HUES6 (cell line): ENCODE results near the gene LARP6.

Experiments used
- H3K27ac ChIP-seq: 2 replicates; pipeline ENCODE4 v1.7.0; 2013; ENCODE audit warnings: low read depth, mild to moderate bottlenecking, low read length, inconsistent platforms
- H3K27me3 ChIP-seq: 2 replicates; pipeline ENCODE4 v1.6.1; 2013; ENCODE audit warnings: low read length; ENCODE audit not compliant: control insufficient read depth, insufficient read depth
- H3K36me3 ChIP-seq: 2 replicates; pipeline ENCODE4 v1.6.1; 2013; ENCODE audit warnings: low read length; ENCODE audit not compliant: control insufficient read depth, insufficient read depth
- H3K4me1 ChIP-seq: 2 replicates; pipeline ENCODE4 v1.6.1; 2013; ENCODE audit warnings: low read length; ENCODE audit not compliant: control insufficient read depth, insufficient read depth
- H3K4me3 ChIP-seq: 2 replicates; pipeline ENCODE4 v1.5.1; 2013; ENCODE audit warnings: low read depth, low read length
- H3K9ac ChIP-seq: one replicate; pipeline ENCODE4 v1.6.1; 2013; ENCODE audit warnings: mild to moderate bottlenecking, low read length
- H3K9me3 ChIP-seq: 2 replicates; pipeline ENCODE4 v1.6.1; 2013; ENCODE audit warnings: low read depth, low read length; ENCODE audit not compliant: control insufficient read depth, insufficient read depth

Gene LARP6

GRCh38 chr15:70835841-70836240 lies 18.1 kb downstream of the LARP6 start:
- peaks cover 12% of the 10 kb centered on the region for H3K4me1 ChIP-seq
- peaks cover 6% of the 10 kb centered on the region for H3K9me3 ChIP-seq
- no peak overlapping the region for H3K4me3 ChIP-seq
- peaks cover 34% of the 10 kb centered on the region for H3K36me3 ChIP-seq
- no peaks in the 10 kb centered on the region for H3K27me3 ChIP-seq
- no peak overlapping the region for H3K9ac ChIP-seq
- no peak overlapping the region for H3K27ac ChIP-seq

- H3K4me3 ChIP-seq = no peak overlapping the region
- H3K27me3 ChIP-seq = no peaks in the 10 kb centered on the region
- H3K27ac ChIP-seq = no peak overlapping the region
- no peak overlapping the region for H3K9ac ChIP-seq
- H3K9me3 ChIP-seq = peaks cover 6% of the 10 kb centered on the region
- peaks cover 34% of the 10 kb centered on the region for H3K36me3 ChIP-seq
- H3K4me1 ChIP-seq = peaks cover 12% of the 10 kb centered on the region
Measured at GRCh38 chr15:70835415-70835814, 18.5 kb downstream of the LARP6 start.

GRCh38 chr15:70834999-70835398 lies 19.0 kb downstream of the LARP6 start:
- Histone ChIP-seq H3K27ac (no peak overlapping the region), H3K4me3 (no peak overlapping the region), H3K36me3 (peaks cover 34% of the 10 kb centered on the region), H3K27me3 (no peaks in the 10 kb centered on the region), H3K9ac (no peak overlapping the region), H3K9me3 (peaks cover 6% of the 10 kb centered on the region), H3K4me1 (peaks cover 12% of the 10 kb centered on the region)

GRCh38 chr15:70833861-70834765 lies 19.8 kb downstream of the LARP6 start:
- H3K27me3 ChIP-seq = no peaks in the 10 kb centered on the region
- no peak overlapping the region for H3K4me3 ChIP-seq
- H3K9me3 ChIP-seq = peaks cover 6% of the 10 kb centered on the region
- peaks cover 12% of the 10 kb centered on the region for H3K4me1 ChIP-seq
- peaks cover 34% of the 10 kb centered on the region for H3K36me3 ChIP-seq
- peak overlapping the region; percentile 70 for H3K27ac ChIP-seq
- H3K9ac ChIP-seq = peak overlapping the region; percentile 30

- peaks cover 6% of the 10 kb centered on the region for H3K9me3 ChIP-seq
- no peaks in the 10 kb centered on the region for H3K27me3 ChIP-seq
- peaks cover 34% of the 10 kb centered on the region for H3K36me3 ChIP-seq
- no peak overlapping the region for H3K4me3 ChIP-seq
- H3K4me1 ChIP-seq = peaks cover 12% of the 10 kb centered on the region
- peak overlapping the region; percentile 70; the same call in 1 of the 2 replicates for H3K27ac ChIP-seq
- no peak overlapping the region for H3K9ac ChIP-seq
Measured at GRCh38 chr15:70833422-70833821, 20.5 kb downstream of the LARP6 start.

GRCh38 chr15:70832176-70832575 lies 21.8 kb downstream of the LARP6 start:
- H3K9me3 ChIP-seq = peaks cover 6% of the 10 kb centered on the region
- no peak overlapping the region for H3K27ac ChIP-seq
- H3K27me3 ChIP-seq = no peaks in the 10 kb centered on the region
- H3K4me1 ChIP-seq = peaks cover 12% of the 10 kb centered on the region
- peaks cover 34% of the 10 kb centered on the region for H3K36me3 ChIP-seq
- H3K4me3 ChIP-seq = no peak overlapping the region
- no peak overlapping the region for H3K9ac ChIP-seq

GRCh38 chr15:70831094-70831911 lies 22.7 kb downstream of the LARP6 start:
- Histone ChIP-seq H3K27ac (no peak overlapping the region), H3K9me3 (peaks cover 6% of the 10 kb centered on the region), H3K27me3 (no peaks in the 10 kb centered on the region), H3K4me1 (peaks cover 12% of the 10 kb centered on the region), H3K4me3 (no peak overlapping the region), H3K36me3 (peaks cover 34% of the 10 kb centered on the region), H3K9ac (no peak overlapping the region)

GRCh38 chr15:70830615-70831014 lies 23.3 kb downstream of the LARP6 start:
- H3K36me3 ChIP-seq = peaks cover 28% of the 10 kb centered on the region
- no peak overlapping the region for H3K27ac ChIP-seq

GRCh38 chr15:70829371-70830166 lies 24.4 kb downstream of the LARP6 start:
- Histone ChIP-seq H3K27ac (no peak overlapping the region), H3K36me3 (peaks cover 19% of the 10 kb centered on the region), H3K9me3 (no peaks in the 10 kb centered on the region), H3K4me1 (peaks cover 15% of the 10 kb centered on the region), H3K9ac (no peak overlapping the region), H3K27me3 (no peaks in the 10 kb centered on the region), H3K4me3 (no peak overlapping the region)

More at GRCh38 chr15:70830615-70831014, 23.3 kb downstream of the LARP6 start:
- H3K27me3 ChIP-seq = no peaks in the 10 kb centered on the region
- peaks cover 5% of the 10 kb centered on the region for H3K9me3 ChIP-seq
- H3K4me3 ChIP-seq = no peak overlapping the region
- peaks cover 12% of the 10 kb centered on the region for H3K4me1 ChIP-seq
- H3K9ac ChIP-seq = no peak overlapping the region

- H3K9ac ChIP-seq = no peak overlapping the region
- no peak overlapping the region for H3K4me3 ChIP-seq
- H3K27ac ChIP-seq = no peak overlapping the region
- no peaks in the 10 kb centered on the region for H3K27me3 ChIP-seq
- peaks cover 2% of the 10 kb centered on the region for H3K4me1 ChIP-seq
- no peaks in the 10 kb centered on the region for H3K9me3 ChIP-seq
- peaks cover 13% of the 10 kb centered on the region for H3K36me3 ChIP-seq
Measured at GRCh38 chr15:70827721-70828120, 26.2 kb downstream of the LARP6 start.
